MM.1S (cell line): ENCODE data around the gene CCL19.

Experiments
- DNase-seq: peaks from one replicate; pipeline ENCODE4 v3.0.0-alpha.2; 2015
- H2AFZ ChIP-seq: fragments of 300-600 bp; sonication (generic); 2 replicates; pipeline ENCODE4 v1.6.0; 2016; ENCODE audit warnings: antibody characterized with exemption, low read length
- H3F3A ChIP-seq: fragments of 300-600 bp; sonication (generic); 2 replicates; pipeline ENCODE4 v1.6.1; 2016; ENCODE audit warnings: mild to moderate bottlenecking, antibody characterized with exemption, low read length, moderate library complexity, mixed read lengths; ENCODE audit not compliant: insufficient read depth
- H3K27ac ChIP-seq: fragments of 300-600 bp; sonication (generic); 2 replicates; pipeline ENCODE4 v1.5.1; 2016; ENCODE audit warnings: mild to moderate bottlenecking, low read length
- H3K27me3 ChIP-seq: fragments of 300-600 bp; sonication (generic); replicated peaks from 2 replicates; pipeline ENCODE4 v1.6.0; 2016; ENCODE audit warnings: low read length; ENCODE audit not compliant: insufficient read depth
- H3K36me3 ChIP-seq: fragments of 300-600 bp; sonication (generic); replicated peaks from 2 replicates; pipeline ENCODE4 v1.6.1; 2016; ENCODE audit warnings: mild to moderate bottlenecking, low read length, mixed read lengths; ENCODE audit not compliant: insufficient read depth
- H3K4me1 ChIP-seq: fragments of 300-600 bp; sonication (generic); 2 replicates; pipeline ENCODE4 v1.6.1; 2016; ENCODE audit warnings: low read length, mixed read lengths
- H3K4me2 ChIP-seq: fragments of 300-600 bp; sonication (generic); 2 replicates; pipeline ENCODE4 v1.6.0; 2016; ENCODE audit warnings: low read depth, low read length
- H3K4me3 ChIP-seq: fragments of 300-600 bp; sonication (generic); 2 replicates; pipeline ENCODE4 v1.5.1; 2016; ENCODE audit warnings: low read length, mixed read lengths
- H3K79me2 ChIP-seq: fragments of 300-600 bp; sonication (generic); 2 replicates; pipeline ENCODE4 v1.6.1; 2016; ENCODE audit warnings: mixed run types, low read length, mixed read lengths
- H3K9ac ChIP-seq: fragments of 300-600 bp; sonication (generic); 2 replicates; pipeline ENCODE4 v1.6.1; 2016; ENCODE audit warnings: low read length, mixed read lengths
- H3K9me2 ChIP-seq: fragments of 300-600 bp; sonication (generic); replicated peaks from 2 replicates; pipeline ENCODE4 v1.6.1; 2016; ENCODE audit warnings: mild to moderate bottlenecking, low read length, mixed read lengths; ENCODE audit not compliant: insufficient read depth
- H3K9me3 ChIP-seq: fragments of 300-600 bp; sonication (generic); replicated peaks from 2 replicates; pipeline ENCODE4 v1.6.1; 2016; ENCODE audit warnings: mild to moderate bottlenecking, low read length, mixed read lengths; ENCODE audit not compliant: insufficient read depth
- H4K20me1 ChIP-seq: fragments of 300-600 bp; sonication (generic); 2 replicates; pipeline ENCODE4 v1.6.1; 2016; ENCODE audit warnings: mild to moderate bottlenecking, low read length, moderate library complexity, mixed read lengths; ENCODE audit not compliant: insufficient read depth
- EZH2 ChIP-seq: fragments of 300-600 bp; sonication (generic); optimal IDR thresholded peaks from 2 replicates; pipeline ENCODE3; 2017; ENCODE audit warnings: low read depth, mild to moderate bottlenecking, antibody characterized with exemption, low read length, mixed read lengths
- EZH2phosphoT487 ChIP-seq: fragments of 300-600 bp; sonication (generic); IDR thresholded peaks from 2 replicates; pipeline ENCODE4 v1.6.1; 2018; ENCODE audit warnings: antibody characterized with exemption, low read length
- TF ChIP-seq, protein P1 (sequence below): fragments of 300-600 bp; sonication (generic); IDR thresholded peaks from 2 replicates; pipeline ENCODE4 v1.5.1; 2016; ENCODE audit warnings: antibody characterized with exemption, low read length, mixed read lengths

CCL19 gene

DNA sequence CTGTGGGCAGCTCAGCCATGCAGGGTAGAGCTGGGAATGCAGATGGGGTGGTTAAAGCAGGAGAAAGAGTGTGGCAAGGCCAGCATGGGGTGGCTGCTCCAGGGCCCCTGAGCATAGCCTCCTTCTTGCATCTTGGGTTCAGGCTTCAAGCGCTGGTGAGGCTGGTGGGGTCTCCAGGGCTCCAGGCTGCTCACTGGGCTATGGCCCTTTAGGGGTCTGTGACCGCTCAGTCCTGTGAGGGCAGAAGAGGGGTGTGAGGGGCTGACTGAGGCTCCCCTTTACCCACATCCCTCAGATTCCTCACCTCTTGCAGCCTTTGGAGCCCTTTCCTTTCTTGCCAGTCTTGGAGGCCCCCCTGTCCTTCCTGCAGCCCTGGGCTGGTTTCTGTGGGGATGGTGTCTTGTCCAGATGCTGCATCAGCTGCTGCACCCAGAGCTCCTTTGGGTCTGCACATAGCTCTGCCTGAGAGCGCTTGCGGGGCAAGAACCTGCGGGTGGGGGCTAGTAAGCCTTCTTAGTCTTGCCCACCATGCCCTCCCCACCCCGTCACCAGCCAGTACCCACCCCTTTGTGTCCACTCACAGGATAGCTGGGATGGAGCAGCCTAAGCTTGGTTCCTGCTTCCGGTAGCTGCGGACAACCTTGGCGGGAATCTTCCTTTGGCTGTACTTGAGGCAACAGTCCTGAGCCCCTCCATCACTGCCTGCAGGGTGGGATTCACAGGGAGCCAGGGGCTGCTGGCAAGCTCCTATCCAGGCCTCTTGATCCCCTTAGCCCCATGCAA, 18.3 kb upstream of the CCL19 start:
- H2AFZ ChIP-seq = no peak overlapping the region
- H3K4me3 ChIP-seq = no peak overlapping the region
- DNase-seq = no peak
- H3K4me2 ChIP-seq = no peak overlapping the region
- H3K9me2 ChIP-seq = no peaks in the 10 kb centered on the region
- TF ChIP-seq EZH2phosphoT487 = no peak
- TF ChIP-seq EZH2 = no peak
- TF ChIP-seq, protein P1, sequence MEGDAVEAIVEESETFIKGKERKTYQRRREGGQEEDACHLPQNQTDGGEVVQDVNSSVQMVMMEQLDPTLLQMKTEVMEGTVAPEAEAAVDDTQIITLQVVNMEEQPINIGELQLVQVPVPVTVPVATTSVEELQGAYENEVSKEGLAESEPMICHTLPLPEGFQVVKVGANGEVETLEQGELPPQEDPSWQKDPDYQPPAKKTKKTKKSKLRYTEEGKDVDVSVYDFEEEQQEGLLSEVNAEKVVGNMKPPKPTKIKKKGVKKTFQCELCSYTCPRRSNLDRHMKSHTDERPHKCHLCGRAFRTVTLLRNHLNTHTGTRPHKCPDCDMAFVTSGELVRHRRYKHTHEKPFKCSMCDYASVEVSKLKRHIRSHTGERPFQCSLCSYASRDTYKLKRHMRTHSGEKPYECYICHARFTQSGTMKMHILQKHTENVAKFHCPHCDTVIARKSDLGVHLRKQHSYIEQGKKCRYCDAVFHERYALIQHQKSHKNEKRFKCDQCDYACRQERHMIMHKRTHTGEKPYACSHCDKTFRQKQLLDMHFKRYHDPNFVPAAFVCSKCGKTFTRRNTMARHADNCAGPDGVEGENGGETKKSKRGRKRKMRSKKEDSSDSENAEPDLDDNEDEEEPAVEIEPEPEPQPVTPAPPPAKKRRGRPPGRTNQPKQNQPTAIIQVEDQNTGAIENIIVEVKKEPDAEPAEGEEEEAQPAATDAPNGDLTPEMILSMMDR = no peak
- no peaks in the 10 kb centered on the region for H4K20me1 ChIP-seq
- H3K4me1 ChIP-seq = no peaks in the 10 kb centered on the region
- H3K79me2 ChIP-seq = no peaks in the 10 kb centered on the region
- H3K36me3 ChIP-seq = no peaks in the 10 kb centered on the region
- no peaks in the 10 kb centered on the region for H3F3A ChIP-seq
- no peaks in the 10 kb centered on the region for H3K9me3 ChIP-seq
- no peaks in the 10 kb centered on the region for H3K27me3 ChIP-seq
- no peak overlapping the region for H3K27ac ChIP-seq
- H3K9ac ChIP-seq = no peak overlapping the region

DNA sequence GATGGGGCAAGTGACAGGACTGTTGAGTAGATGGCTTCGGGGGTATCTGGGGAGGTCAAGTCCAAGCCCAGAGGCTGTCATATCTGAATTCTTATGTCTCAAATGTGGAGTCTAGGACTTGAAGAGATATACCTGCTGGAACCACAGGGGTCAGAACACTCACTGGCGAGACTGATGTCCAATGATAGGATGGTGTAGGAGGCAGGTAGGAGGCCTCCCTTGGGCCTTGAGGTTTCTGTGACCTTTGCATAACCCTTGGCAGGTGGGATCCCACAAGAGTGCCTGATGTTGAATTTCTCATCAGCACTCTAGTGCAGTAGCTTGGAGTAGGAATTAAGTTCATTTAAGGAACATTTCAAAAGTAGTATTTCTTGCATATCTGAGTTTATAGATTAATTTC, 16.1 kb upstream of the CCL19 start:
- DNase-seq = no peak
- Histone ChIP-seq H2AFZ (no peak overlapping the region), H4K20me1 (no peaks in the 10 kb centered on the region), H3K9me3 (no peaks in the 10 kb centered on the region), H3K27me3 (no peaks in the 10 kb centered on the region), H3F3A (no peaks in the 10 kb centered on the region), H3K79me2 (no peaks in the 10 kb centered on the region), H3K4me3 (no peak overlapping the region), H3K4me1 (no peaks in the 10 kb centered on the region), H3K27ac (no peak overlapping the region), H3K9ac (no peak overlapping the region), H3K9me2 (no peaks in the 10 kb centered on the region), H3K4me2 (no peak overlapping the region), H3K36me3 (no peaks in the 10 kb centered on the region)
- no peak for TF ChIP-seq EZH2
- TF ChIP-seq, protein P1 = no peak
- TF ChIP-seq EZH2phosphoT487 = no peak

DNA sequence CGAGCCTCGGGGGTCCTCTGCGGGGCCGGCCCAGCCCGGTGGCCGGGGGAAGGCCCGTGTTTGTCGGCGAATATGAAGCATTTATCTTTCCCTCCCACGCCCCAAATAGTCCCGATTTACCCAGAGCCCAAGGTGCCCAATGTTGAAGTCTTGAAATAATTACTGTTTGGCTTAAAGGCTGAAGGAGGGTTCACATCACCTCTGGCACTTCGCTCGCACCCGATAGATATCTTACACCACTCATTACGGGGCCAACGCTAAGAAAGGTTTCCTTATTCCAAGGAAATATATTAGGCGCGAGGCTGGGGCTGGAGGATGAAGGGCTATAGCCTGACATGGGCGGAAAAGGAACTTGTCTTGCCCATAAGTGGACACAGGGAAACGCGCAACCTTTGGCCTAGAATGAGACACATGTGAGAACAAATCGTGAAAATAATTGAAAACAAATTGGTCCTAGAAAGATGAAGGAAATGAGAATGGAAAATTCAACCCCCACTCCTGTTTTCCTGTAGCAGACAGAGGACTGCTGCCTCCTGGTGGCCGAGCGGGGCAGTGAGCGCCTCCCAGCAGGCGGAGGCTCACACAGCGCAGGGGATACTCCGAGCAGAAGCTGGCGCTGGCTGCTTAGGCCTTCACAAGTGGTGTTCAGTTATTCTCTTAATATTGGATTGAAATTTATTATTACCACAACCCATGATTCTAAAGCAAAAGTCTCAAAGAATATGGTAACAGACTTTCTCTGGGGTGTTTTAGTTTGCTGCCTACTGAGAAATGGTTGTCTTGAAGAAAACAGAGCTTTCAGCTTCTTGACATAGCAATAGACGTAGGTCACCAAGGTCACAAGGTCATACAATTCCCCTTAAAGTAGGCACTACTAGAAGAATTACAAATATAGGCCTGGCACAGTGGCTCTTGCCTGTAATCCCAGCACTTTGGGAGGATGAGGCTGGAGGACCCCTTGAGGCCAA, 11.0 kb upstream of the CCL19 start:
- H3K79me2 ChIP-seq = no peaks in the 10 kb centered on the region
- H3K4me2 ChIP-seq = peak overlapping the region; percentile 97
- H3K4me3 ChIP-seq = peak overlapping the region; percentile 62
- H3K4me1 ChIP-seq = no peaks in the 10 kb centered on the region
- no peaks in the 10 kb centered on the region for H4K20me1 ChIP-seq
- TF ChIP-seq EZH2 = no peak
- TF ChIP-seq, protein P1 = peak; percentile 97
- TF ChIP-seq EZH2phosphoT487 = no peak
- H3K27ac ChIP-seq = no peak overlapping the region
- H3K9me2 ChIP-seq = no peaks in the 10 kb centered on the region
- H3K36me3 ChIP-seq = no peaks in the 10 kb centered on the region
- H3F3A ChIP-seq = no peaks in the 10 kb centered on the region
- DNase-seq = peak; percentile 73
- no peak overlapping the region; the same call in 1 of the 2 replicates for H3K9ac ChIP-seq
- no peaks in the 10 kb centered on the region; the same call in 1 of the 2 replicates for H3K27me3 ChIP-seq
- H3K9me3 ChIP-seq = no peaks in the 10 kb centered on the region
- peak overlapping the region; percentile 90 for H2AFZ ChIP-seq
